ENCODE results near the gene MRFAP1L1. TPM values are rescaled to one million over a fixed set of nuclear protein-coding genes. Genes with fewer than 3 reads are reported as not detected.

MRFAP1L1 gene
- total and polyA plus RNA-seq, 9 of the 15 experiments (the other 6 are each of a cell fraction or from before 2014, with no cell fraction given) = 37.6 to 111 (median 83.8) TPM

DNA sequence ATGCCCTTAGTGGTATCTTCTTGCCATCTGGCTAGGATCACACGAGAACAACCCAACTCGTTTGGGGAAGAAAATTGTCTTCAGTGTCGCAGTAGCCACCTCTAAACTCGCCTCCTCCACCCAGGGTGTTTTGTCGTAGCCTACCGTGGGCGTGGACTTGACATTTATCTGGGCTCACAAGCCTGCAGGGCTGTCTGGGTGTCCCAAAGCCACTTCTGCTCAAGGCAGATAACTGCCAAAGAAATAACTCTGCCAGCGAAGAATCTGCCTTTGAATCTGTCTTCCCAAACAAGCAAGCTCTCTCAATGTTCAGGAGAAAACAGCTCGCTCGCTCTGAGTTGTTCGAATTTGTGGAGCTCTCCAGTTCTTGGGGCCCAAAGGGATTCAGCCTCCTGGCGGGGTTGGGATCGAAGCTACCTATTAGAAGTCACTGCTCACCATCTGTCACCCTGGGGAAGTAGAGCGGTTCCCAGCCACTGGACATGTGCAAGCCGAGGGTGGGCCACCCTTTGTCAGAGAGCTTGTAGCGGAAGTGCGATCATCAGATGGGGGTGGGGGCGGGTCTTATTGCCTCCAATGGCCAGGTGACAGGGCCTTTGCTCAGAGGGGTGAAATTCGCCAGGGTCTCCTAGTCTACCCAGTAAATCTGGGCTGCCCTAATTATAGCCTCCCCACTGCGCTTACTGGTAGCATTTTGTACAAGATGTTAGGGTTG, 21.1 kb upstream of the MRFAP1L1 start (continued):
- TF ChIP-seq, protein P1, sequence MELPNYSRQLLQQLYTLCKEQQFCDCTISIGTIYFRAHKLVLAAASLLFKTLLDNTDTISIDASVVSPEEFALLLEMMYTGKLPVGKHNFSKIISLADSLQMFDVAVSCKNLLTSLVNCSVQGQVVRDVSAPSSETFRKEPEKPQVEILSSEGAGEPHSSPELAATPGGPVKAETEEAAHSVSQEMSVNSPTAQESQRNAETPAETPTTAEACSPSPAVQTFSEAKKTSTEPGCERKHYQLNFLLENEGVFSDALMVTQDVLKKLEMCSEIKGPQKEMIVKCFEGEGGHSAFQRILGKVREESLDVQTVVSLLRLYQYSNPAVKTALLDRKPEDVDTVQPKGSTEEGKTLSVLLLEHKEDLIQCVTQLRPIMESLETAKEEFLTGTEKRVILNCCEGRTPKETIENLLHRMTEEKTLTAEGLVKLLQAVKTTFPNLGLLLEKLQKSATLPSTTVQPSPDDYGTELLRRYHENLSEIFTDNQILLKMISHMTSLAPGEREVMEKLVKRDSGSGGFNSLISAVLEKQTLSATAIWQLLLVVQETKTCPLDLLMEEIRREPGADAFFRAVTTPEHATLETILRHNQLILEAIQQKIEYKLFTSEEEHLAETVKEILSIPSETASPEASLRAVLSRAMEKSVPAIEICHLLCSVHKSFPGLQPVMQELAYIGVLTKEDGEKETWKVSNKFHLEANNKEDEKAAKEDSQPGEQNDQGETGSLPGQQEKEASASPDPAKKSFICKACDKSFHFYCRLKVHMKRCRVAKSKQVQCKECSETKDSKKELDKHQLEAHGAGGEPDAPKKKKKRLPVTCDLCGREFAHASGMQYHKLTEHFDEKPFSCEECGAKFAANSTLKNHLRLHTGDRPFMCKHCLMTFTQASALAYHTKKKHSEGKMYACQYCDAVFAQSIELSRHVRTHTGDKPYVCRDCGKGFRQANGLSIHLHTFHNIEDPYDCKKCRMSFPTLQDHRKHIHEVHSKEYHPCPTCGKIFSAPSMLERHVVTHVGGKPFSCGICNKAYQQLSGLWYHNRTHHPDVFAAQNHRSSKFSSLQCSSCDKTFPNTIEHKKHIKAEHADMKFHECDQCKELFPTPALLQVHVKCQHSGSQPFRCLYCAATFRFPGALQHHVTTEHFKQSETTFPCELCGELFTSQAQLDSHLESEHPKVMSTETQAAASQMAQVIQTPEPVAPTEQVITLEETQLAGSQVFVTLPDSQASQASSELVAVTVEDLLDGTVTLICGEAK (IDR thresholded peaks at IDR 0.05) = peak; percentile 12; the same call in 1 of the 2 replicates
- TF ChIP-seq, protein P1 (CRISPR knock-in tag; IDR thresholded peaks at IDR 0.05) = no peak
- TF ChIP-seq XRCC3 (IDR thresholded peaks at IDR 0.05) (no peak), KDM2B (CRISPR knock-in tag; IDR thresholded peaks at IDR 0.05) (no peak), IRF2 (CRISPR knock-in tag; IDR thresholded peaks at IDR 0.05) (no peak), ZNF830 (CRISPR knock-in tag; IDR thresholded peaks at IDR 0.05) (no peak), ZNF217 (CRISPR knock-in tag; IDR thresholded peaks at IDR 0.05) (no peak), ZNF780A (CRISPR knock-in tag; IDR thresholded peaks at IDR 0.05) (no peak), GTF2E2 (tag; IDR thresholded peaks at IDR 0.05) (peak; percentile 50; the same call in 1 of the 2 replicates), POLR2A (conservative IDR thresholded peaks at IDR 0.05) (peak; percentile 78), ZNF253 (CRISPR knock-in tag; conservative IDR thresholded peaks at IDR 0.05) (no peak), ZKSCAN8 (CRISPR knock-in tag; IDR thresholded peaks at IDR 0.05) (no peak), SP2 (IDR thresholded peaks at IDR 0.05; ENCODE audit: extremely low read depth, low read depth, low read length, poor library complexity, severe bottlenecking) (no peak), TEAD2 (tag; IDR thresholded peaks at IDR 0.05) (peak; percentile 22; the same call in 1 of the 2 replicates)
- TF ChIP-seq, protein P2, sequence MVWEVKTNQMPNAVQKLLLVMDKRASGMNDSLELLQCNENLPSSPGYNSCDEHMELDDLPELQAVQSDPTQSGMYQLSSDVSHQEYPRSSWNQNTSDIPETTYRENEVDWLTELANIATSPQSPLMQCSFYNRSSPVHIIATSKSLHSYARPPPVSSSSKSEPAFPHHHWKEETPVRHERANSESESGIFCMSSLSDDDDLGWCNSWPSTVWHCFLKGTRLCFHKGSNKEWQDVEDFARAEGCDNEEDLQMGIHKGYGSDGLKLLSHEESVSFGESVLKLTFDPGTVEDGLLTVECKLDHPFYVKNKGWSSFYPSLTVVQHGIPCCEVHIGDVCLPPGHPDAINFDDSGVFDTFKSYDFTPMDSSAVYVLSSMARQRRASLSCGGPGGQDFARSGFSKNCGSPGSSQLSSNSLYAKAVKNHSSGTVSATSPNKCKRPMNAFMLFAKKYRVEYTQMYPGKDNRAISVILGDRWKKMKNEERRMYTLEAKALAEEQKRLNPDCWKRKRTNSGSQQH (CRISPR knock-in tag; IDR thresholded peaks at IDR 0.05) = no peak
